K562 (cell line): ENCODE results near the gene TMEM204. TPM values are rescaled to one million over a fixed set of nuclear protein-coding genes. Genes with fewer than 3 reads are reported as not detected.

Experiments used
- ATAC-seq: fragments of 200-7000 bp; cut with Tn5 transposase; 3 replicates; pipeline ENCODE4 v1.9.1; 2020; ENCODE audit warnings: moderate library complexity
- BruUV-seq: library from RNA; stranded (reverse); fragments of 400-500 nt; replicated peaks from 2 replicates; lab custom pipeline; 2021; lab: Mats Ljungman, UMichigan
- CTCF ChIA-PET: fragments of 300-600 bp; formaldehyde crosslinking; extraction: SDS; loops from one replicate; lab custom pipeline; 2021; ENCODE audit warnings: low intra/inter-chr PET ratio; lab: Yijun Ruan, JAX
- POLR2A ChIA-PET: fragments of 300-600, 350-650 bp; sonication (Branson Sonifier 250); formaldehyde crosslinking; extraction: SDS; loops from one replicate; lab custom pipeline; 2021; ENCODE audit warnings: antibody characterized with exemption, inconsistent platforms; lab: Yijun Ruan, JAX
- DNase-seq, 4 experiments: peaks; one replicate each; pipeline versions ENCODE4 v3.0.0 to v3.0.0-alpha.2; 2011 to 2018; ENCODE audit warnings: low spot score in 3 of 4, mixed read lengths in 3 of 4; ENCODE audit errors: extremely low read depth in 1 of 4
- FAIRE-seq: peaks from 2 replicates; lab custom pipeline; 2011; peaks lifted over from hg19 to GRCh38; lab: Jason Lieb, UNC
- H2AFZ ChIP-seq: 2 replicates; pipeline ENCODE4 v1.6.0; 2011; ENCODE audit warnings: low read depth, low read length, control low read depth, inconsistent platforms
- H3K27ac ChIP-seq: fragments of 200-600 bp; 3 replicates; pipeline ENCODE4 v1.8.0; 2011; ENCODE audit warnings: low read depth, mild to moderate bottlenecking, control low read depth, inconsistent platforms, low read length, moderate library complexity, mixed read lengths; ENCODE audit errors: extremely low read depth
- H3K27me3 ChIP-seq, 2 experiments: fragments of 300-600 bp in 1 of 2; 2 replicates in 1 of 2; 3 replicates in 1 of 2; pipeline versions ENCODE4 v1.6.0 to v1.8.0; 2011; ENCODE audit warnings: inconsistent platforms in 2 of 2, low read length in 2 of 2, mild to moderate bottlenecking in 1 of 2, mixed read lengths in 1 of 2, moderate library complexity in 1 of 2; ENCODE audit not compliant: control insufficient read depth in 2 of 2, insufficient read depth in 2 of 2
- H3K36me3 ChIP-seq: fragments of 300-600 bp; 3 replicates; pipeline ENCODE4 v1.8.0; 2011; ENCODE audit warnings: mild to moderate bottlenecking, low read length, inconsistent platforms; ENCODE audit not compliant: control insufficient read depth, insufficient read depth
- H3K4me1 ChIP-seq, 2 experiments: fragments of 200-600 bp in 1 of 2; replicated peaks in 1 of 2; 2 replicates in 1 of 2; 3 replicates in 1 of 2; pipeline versions ENCODE4 v1.5.1 to v1.8.0; 2011; ENCODE audit warnings: inconsistent platforms in 2 of 2, low read length in 2 of 2, mild to moderate bottlenecking in 1 of 2, mixed read lengths in 1 of 2, moderate library complexity in 1 of 2; ENCODE audit not compliant: control insufficient read depth in 2 of 2, insufficient read depth in 2 of 2
- H3K4me2 ChIP-seq: 2 replicates; pipeline ENCODE4 v1.6.1; 2011; ENCODE audit warnings: low read length, control low read depth, inconsistent platforms, mixed read lengths; ENCODE audit not compliant: insufficient read depth
- H3K4me3 ChIP-seq: fragments of 200-600 bp; sonication (generic), shearing (Covaris generic); 2 replicates; pipeline ENCODE4 v1.5.1; 2016; ENCODE audit warnings: control low read depth, inconsistent platforms
- H3K79me2 ChIP-seq: fragments of 200-600 bp; 3 replicates; pipeline ENCODE4 v1.8.0; 2011; ENCODE audit warnings: low read length, inconsistent platforms; ENCODE audit not compliant: control insufficient read depth, insufficient read depth
- H3K9ac ChIP-seq, 2 experiments: 2 replicates each; pipeline versions ENCODE4 v1.6.0 to v1.6.1; 2011; ENCODE audit warnings: low read depth in 2 of 2, low read length in 2 of 2, control low read depth in 1 of 2, inconsistent platforms in 1 of 2, mild to moderate bottlenecking in 1 of 2, mixed read lengths in 1 of 2; ENCODE audit not compliant: insufficient read depth in 1 of 2
- H3K9me1 ChIP-seq: one replicate; pipeline ENCODE4 v1.6.0; 2011; ENCODE audit warnings: inconsistent platforms, mild to moderate bottlenecking, low read length, moderate library complexity; ENCODE audit not compliant: control insufficient read depth, insufficient read depth
- H3K9me3 ChIP-seq: replicated peaks from 2 replicates; pipeline ENCODE4 v1.5.1; 2011; ENCODE audit warnings: low read depth, low read length, inconsistent platforms; ENCODE audit not compliant: control insufficient read depth, insufficient read depth
- H4K20me1 ChIP-seq: replicated peaks from 2 replicates; pipeline ENCODE4 v1.6.1; 2011; ENCODE audit warnings: low read length, inconsistent platforms, mixed read lengths; ENCODE audit not compliant: control insufficient read depth, insufficient read depth
- CBFA2T3 ChIP-seq: fragments of 450-650 bp; IDR thresholded peaks from 2 replicates; pipeline ENCODE4 v1.6.1; 2017
- NR4A1 ChIP-seq, 2 experiments: fragments of 250-450 bp in 1 of 2; fragments of 450-650 bp in 1 of 2; sonication (Bioruptor Pico) in 1 of 2; IDR thresholded peaks; 2 replicates each; pipeline versions ENCODE4 v1.4.0 to v1.6.1; 2016 to 2020; ENCODE audit warnings: mild to moderate bottlenecking in 2 of 2, missing compliant biosample characterization in 1 of 2, missing genetic modification characterization in 1 of 2, moderate library complexity in 1 of 2
- PCBP2 ChIP-seq: fragments of 200-400 bp; formaldehyde crosslinking; IDR thresholded peaks from 2 replicates; pipeline ENCODE4 v1.6.1; 2018; ENCODE audit warnings: low read length, low read depth, mild to moderate bottlenecking, moderate library complexity; ENCODE audit not compliant: poor library complexity, severe bottlenecking
- RBM25 ChIP-seq: fragments of 200-400 bp; formaldehyde crosslinking; IDR thresholded peaks from 2 replicates; pipeline ENCODE4 v1.6.1; 2018; ENCODE audit warnings: low read length, low read depth, moderate library complexity; ENCODE audit not compliant: severe bottlenecking
- SMAD3 ChIP-seq: fragments of 450-650 bp; formaldehyde crosslinking; conservative IDR thresholded peaks from 2 replicates; pipeline ENCODE4 v1.4.0; 2020; ENCODE audit warnings: mild to moderate bottlenecking
- STAG1 ChIP-seq: sonication (generic); formaldehyde crosslinking; IDR thresholded peaks from 2 replicates; pipeline ENCODE4 v1.5.0; 2020; ENCODE audit warnings: missing genetic modification reagents, borderline replicate concordance
- TSHZ1 ChIP-seq: fragments of 250-450 bp; sonication (Bioruptor Pico); IDR thresholded peaks from 2 replicates; pipeline ENCODE4 v1.4.0; 2020; ENCODE audit warnings: mild to moderate bottlenecking, moderate library complexity
- ZBTB2 ChIP-seq: fragments of 450-650 bp; IDR thresholded peaks from 2 replicates; pipeline ENCODE4 v1.6.1; 2016; ENCODE audit warnings: antibody characterized with exemption
- WGBS: fragments of 100-300 bp; shearing (Covaris generic); methylation state at CpG from one replicate; pipeline ENCODE4 v1.1.6; 2016; ENCODE audit warnings: low coverage, mixed read lengths; ENCODE audit not compliant: insufficient coverage; ENCODE audit errors: missing lambda C conversion rate; 5-methylcytosine and 5-hydroxymethylcytosine counted together
- in situ Hi-C: fragments of 300-500 bp; cut with MboI; formaldehyde crosslinking; loops from 4 replicates; pipeline ENCODE4 v1.15.0; 2018; ENCODE audit warnings: inconsistent platforms, mixed read lengths
- intact Hi-C: fragments of 100-400 bp; cut with micrococcal nuclease; formaldehyde crosslinking; loops from 2 replicates; pipeline ENCODE4 v1.14.2; 2022
- polyA plus RNA-seq, 8 experiments: library from polyadenylated mRNA; depleted of rRNA in 4 of 8; stranded (reverse) in 5 of 8; unstranded in 3 of 8; fragments of >200 nt; fragmentation: Nextera tagmentation in 2 of 8; fragmentation: Illumina TruSeq in 1 of 8; extraction: Ambion mirVana in 2 of 8; extraction: Trizol in 1 of 8; gene quantifications; 2 replicates each; pipeline versions ENCODE4 v1.2.1 to v1.2.3, GENCODE V29; 2011 to 2014; ENCODE audit warnings: inconsistent platforms in 1 of 8, missing spikeins in 1 of 8
- total RNA-seq, 7 experiments: library from RNA; depleted of rRNA in 6 of 7; stranded (reverse); fragments of >200 nt in 6 of 7; fragmentation: Illumina TruSeq in 2 of 7; extraction: Trizol in 2 of 7; gene quantifications; 2 replicates each; pipeline versions ENCODE4 v1.2.1 to v1.2.3, GENCODE V29; 2011 to 2021; ENCODE audit warnings: low replicate concordance in 1 of 7

Gene TMEM204
- total and polyA plus RNA-seq, 9 of the 15 experiments (the other 6 are each of a cell fraction or from before 2014, with no cell fraction given), result 0.04 to 0.18 TPM; not detected in 7

GRCh38 chr16:1550696-1551095 lies 17.2 kb downstream of the TMEM204 start:
- no peaks in the 10 kb centered on the region for H3K36me3 ChIP-seq
- no peak overlapping the region for H3K27ac ChIP-seq
- H3K9me3 ChIP-seq, result no peaks in the 10 kb centered on the region
- DNase-seq (no peak), FAIRE-seq (no peak), ATAC-seq (no peak)
- TF ChIP-seq TSHZ1, result no peak
- TF ChIP-seq RBM25, result no peak
- no peak for TF ChIP-seq CBFA2T3
- TF ChIP-seq PCBP2, result no peak
- TF ChIP-seq ZBTB2, result no peak
- no peak for TF ChIP-seq NR4A1 (CRISPR knock-in tag; IDR thresholded peaks at IDR 0.05)
- TF ChIP-seq NR4A1 (tag; IDR thresholded peaks at IDR 0.05), result no peak
- TF ChIP-seq STAG1 (CRISPR knock-in tag), result no peak
- no peak for TF ChIP-seq SMAD3
- intact Hi-C loops, result no loop called here
- no TSS peak for BruUV-seq
- H3K79me2 ChIP-seq, result no peaks in the 10 kb centered on the region
- no peak overlapping the region for H2AFZ ChIP-seq
- 42% methylated on average over 15 of the region's 15 CpGs for whole genome bisulfite sequencing
- peaks cover 2 to 34% of the 10 kb centered on the region in 2 experiments; a peak in 4 of 5 replicates for H3K27me3 ChIP-seq
- no peaks in the 10 kb centered on the region for H4K20me1 ChIP-seq
- H3K9ac ChIP-seq, result peak overlapping the region in 1 of 2 experiments; percentile 4; a peak in 1 of 4 replicates
- no peak overlapping the region for H3K4me3 ChIP-seq
- CTCF ChIA-PET, result no interaction called here
- POLR2A ChIA-PET, result no interaction called here
- peaks cover 0 to 29% of the 10 kb centered on the region in 2 experiments; a peak in 3 of 5 replicates for H3K4me1 ChIP-seq
- in situ Hi-C loops, result no loop called here
- no peak overlapping the region for H3K4me2 ChIP-seq
- no peaks in the 10 kb centered on the region for H3K9me1 ChIP-seq
